ENCODE measurements around the gene AMER2.

The AMER2 gene

DNA sequence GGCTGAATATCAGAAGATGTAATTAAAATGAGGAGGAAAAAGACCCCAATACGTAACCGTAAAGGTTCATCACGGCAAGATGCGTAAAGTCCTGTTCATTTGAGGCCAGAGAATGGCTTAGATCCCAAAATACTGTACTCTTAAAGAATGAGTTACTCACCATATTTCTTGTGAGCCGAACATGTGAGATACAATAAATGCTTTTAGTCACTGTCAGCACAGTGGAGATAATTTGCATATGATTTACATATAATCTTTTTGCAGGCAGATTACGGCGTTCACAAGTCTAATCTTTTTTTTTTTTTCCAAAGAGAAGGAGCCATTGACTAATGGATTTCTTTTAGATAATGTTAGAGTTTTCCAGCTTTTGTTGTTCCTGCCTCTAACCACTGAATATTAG lies 28.4 kb downstream of the AMER2 start:
- Histone ChIP-seq H3K79me1 (ENCODE audit: low read length) (no peaks in the 10 kb centered on the region), H2AK5ac (ENCODE audit: low read length) (no peak overlapping the region), H3K4me1 (ENCODE audit: control insufficient read depth, low read depth, low read length) (no peaks in the 10 kb centered on the region), H3K9ac (ENCODE audit: low read length) (no peak overlapping the region), H3K36me3 (ENCODE audit: control insufficient read depth, insufficient read depth, low read length) (no peaks in the 10 kb centered on the region), H3K27me3 (ENCODE audit: insufficient read depth, low read length, poor library complexity) (no peaks in the 10 kb centered on the region), H2BK120ac (ENCODE audit: low read depth, low read length) (no peak overlapping the region), H3K79me2 (ENCODE audit: control insufficient read depth, insufficient read depth, low read length) (no peaks in the 10 kb centered on the region), H3K4me3 (ENCODE audit: low read length) (no peak overlapping the region), H3K56ac (ENCODE audit: low read length) (no peak overlapping the region), H3K27ac (ENCODE audit: low read depth, low read length) (no peak overlapping the region), H4K8ac (ENCODE audit: low read depth, low read length) (no peak overlapping the region), H3K18ac (ENCODE audit: low read length) (no peak overlapping the region), H2BK15ac (replicated peaks; ENCODE audit: low read depth) (no peak overlapping the region), H3K23ac (ENCODE audit: low read length) (no peak overlapping the region), H3K4ac (ENCODE audit: low read depth, low read length) (no peak overlapping the region), H3K4me2 (ENCODE audit: low read length) (no peak overlapping the region), H4K5ac (ENCODE audit: low read length) (no peak overlapping the region), H2BK5ac (ENCODE audit: low read length) (no peak overlapping the region)
- WGBS (ENCODE audit: extremely low coverage, insufficient coverage, low lambda C conversion rate), result no CpG with 5 or more reads among the region's 7 CpGs
- no peak for DNase-seq

DNA sequence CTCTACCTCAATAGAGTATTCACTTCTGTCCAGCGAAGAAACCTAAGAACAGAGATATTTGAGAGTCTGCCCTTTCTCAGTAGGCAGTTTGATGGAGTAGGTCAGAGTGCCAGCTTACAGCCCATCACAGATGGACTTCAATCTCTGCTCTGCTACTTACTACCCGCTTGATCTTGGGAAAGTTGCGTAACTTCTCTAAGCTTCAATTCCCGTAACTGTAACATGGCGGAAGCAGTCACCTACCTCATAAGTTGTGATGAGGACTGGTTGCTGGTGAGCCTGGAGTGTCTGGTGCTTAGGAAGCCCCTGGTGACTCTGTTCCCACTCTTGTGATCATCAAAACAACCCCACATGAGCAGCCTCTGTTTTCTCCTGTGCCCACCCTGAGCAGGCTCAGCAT lies 31.0 kb downstream of the AMER2 start:
- H2BK15ac ChIP-seq (replicated peaks; ENCODE audit: low read depth), result no peak overlapping the region
- no peak overlapping the region for H2BK120ac ChIP-seq (ENCODE audit: low read depth, low read length)
- no peak overlapping the region for H3K4me2 ChIP-seq (ENCODE audit: low read length)

DNA sequence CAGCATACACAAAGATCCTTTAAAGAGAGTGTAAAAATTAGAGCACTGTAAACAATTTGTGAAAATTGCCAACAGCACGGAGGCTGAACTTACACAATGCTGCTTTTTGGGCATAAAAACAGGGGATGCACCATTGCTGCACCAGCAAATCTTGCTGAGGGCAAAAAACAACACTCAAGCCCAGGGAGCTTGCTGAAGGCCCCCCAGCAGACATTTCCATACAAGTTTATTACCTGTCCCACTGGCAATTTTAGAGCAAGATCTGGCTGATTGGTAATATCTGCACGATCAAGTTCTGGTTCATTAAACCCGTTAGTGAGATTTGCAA lies 34.3 kb downstream of the AMER2 start:
- Histone ChIP-seq H2BK15ac (replicated peaks; ENCODE audit: low read depth) (no peak overlapping the region), H3K9ac (ENCODE audit: low read length) (no peak overlapping the region), H3K36me3 (ENCODE audit: control insufficient read depth, insufficient read depth, low read length) (no peaks in the 10 kb centered on the region), H3K4me2 (ENCODE audit: low read length) (no peak overlapping the region), H3K4me1 (ENCODE audit: control insufficient read depth, low read depth, low read length) (peaks cover 5% of the 10 kb centered on the region), H2BK5ac (ENCODE audit: low read length) (no peak overlapping the region), H4K8ac (ENCODE audit: low read depth, low read length) (no peak overlapping the region), H3K23ac (ENCODE audit: low read length) (no peak overlapping the region), H2BK120ac (ENCODE audit: low read depth, low read length) (no peak overlapping the region), H3K27ac (ENCODE audit: low read depth, low read length) (no peak overlapping the region), H3K79me2 (ENCODE audit: control insufficient read depth, insufficient read depth, low read length) (no peaks in the 10 kb centered on the region), H3K27me3 (ENCODE audit: insufficient read depth, low read length, poor library complexity) (no peaks in the 10 kb centered on the region), H3K79me1 (ENCODE audit: low read length) (no peaks in the 10 kb centered on the region), H4K5ac (ENCODE audit: low read length) (no peak overlapping the region), H3K4ac (ENCODE audit: low read depth, low read length) (peak overlapping the region; percentile 60), H3K4me3 (ENCODE audit: low read length) (no peak overlapping the region), H3K56ac (ENCODE audit: low read length) (no peak overlapping the region), H2AK5ac (ENCODE audit: low read length) (no peak overlapping the region), H3K18ac (ENCODE audit: low read length) (peak overlapping the region; percentile 44)
- DNase-seq, result no peak
- WGBS (ENCODE audit: extremely low coverage, insufficient coverage, low lambda C conversion rate), result no CpG with 5 or more reads among the region's 3 CpGs

More for the DNA sequence above, 31.0 kb downstream of the AMER2 start:
- no peaks in the 10 kb centered on the region for H3K36me3 ChIP-seq (ENCODE audit: control insufficient read depth, insufficient read depth, low read length)
- H2AK5ac ChIP-seq (ENCODE audit: low read length), result no peak overlapping the region
- no peak overlapping the region for H4K8ac ChIP-seq (ENCODE audit: low read depth, low read length)
- DNase-seq, result no peak
- H3K4me1 ChIP-seq (ENCODE audit: control insufficient read depth, low read depth, low read length), result peaks cover 5% of the 10 kb centered on the region
- H3K23ac ChIP-seq (ENCODE audit: low read length), result no peak overlapping the region
- no peak overlapping the region for H3K4ac ChIP-seq (ENCODE audit: low read depth, low read length)
- no peak overlapping the region for H3K18ac ChIP-seq (ENCODE audit: low read length)
- H3K27me3 ChIP-seq (ENCODE audit: insufficient read depth, low read length, poor library complexity), result no peaks in the 10 kb centered on the region
- H3K27ac ChIP-seq (ENCODE audit: low read depth, low read length), result no peak overlapping the region
- no peak overlapping the region for H2BK5ac ChIP-seq (ENCODE audit: low read length)
- no peaks in the 10 kb centered on the region for H3K79me2 ChIP-seq (ENCODE audit: control insufficient read depth, insufficient read depth, low read length)
- no peak overlapping the region for H3K9ac ChIP-seq (ENCODE audit: low read length)
- H3K4me3 ChIP-seq (ENCODE audit: low read length), result no peak overlapping the region
- no peak overlapping the region for H4K5ac ChIP-seq (ENCODE audit: low read length)
- H3K79me1 ChIP-seq (ENCODE audit: low read length), result no peaks in the 10 kb centered on the region
- H3K56ac ChIP-seq (ENCODE audit: low read length), result no peak overlapping the region
- WGBS (ENCODE audit: extremely low coverage, insufficient coverage, low lambda C conversion rate), result no CpG with 5 or more reads among the region's 5 CpGs

DNA sequence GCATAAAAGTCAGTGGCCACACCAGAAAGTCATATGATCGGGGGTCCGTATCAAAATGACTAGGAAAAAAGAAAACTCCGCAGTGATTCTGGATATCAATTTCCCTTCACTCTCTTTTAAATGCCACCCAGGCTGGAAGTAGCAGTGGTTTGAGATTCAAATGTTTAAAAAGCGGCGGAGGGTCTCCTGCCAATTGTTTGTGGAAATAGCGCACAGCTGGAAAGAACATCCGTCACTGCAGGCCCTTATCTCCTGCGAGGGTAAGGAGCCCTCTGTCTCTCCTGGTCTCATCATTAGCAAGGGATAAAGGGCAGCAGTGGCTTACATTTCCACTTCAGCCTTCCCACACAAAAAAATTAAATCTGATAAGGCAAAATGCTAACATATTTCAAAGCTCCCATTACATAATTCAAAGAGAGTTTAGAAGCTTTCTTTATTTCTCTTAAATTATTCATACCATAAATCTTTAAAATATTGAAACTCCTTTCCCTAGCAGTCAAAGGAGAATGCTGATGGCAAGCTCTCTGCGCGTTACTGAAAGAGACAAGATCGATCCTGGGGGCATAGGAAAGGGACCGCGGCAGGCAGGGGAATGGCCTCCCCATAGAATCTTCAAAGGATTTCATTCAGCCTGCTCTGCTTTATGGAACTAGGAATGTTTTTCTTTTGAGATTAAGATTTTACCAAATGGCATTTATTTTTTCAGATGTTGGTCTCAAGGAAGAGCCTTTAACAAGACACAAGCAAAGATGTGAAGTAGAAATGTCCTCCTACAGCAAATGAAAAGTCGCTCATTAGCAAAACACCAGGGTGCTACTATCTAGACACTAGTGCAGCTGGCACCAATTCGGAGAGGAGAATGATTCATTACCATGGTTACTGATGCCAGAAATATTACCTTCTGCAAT lies 35.0 kb downstream of the AMER2 start:
- no peak overlapping the region for H3K23ac ChIP-seq (ENCODE audit: low read length)
- H3K4me3 ChIP-seq (ENCODE audit: low read length), result no peak overlapping the region
- H3K4ac ChIP-seq (ENCODE audit: low read depth, low read length), result no peak overlapping the region
- H3K27me3 ChIP-seq (ENCODE audit: insufficient read depth, low read length, poor library complexity), result no peaks in the 10 kb centered on the region
- no CpG with 5 or more reads among the region's 15 CpGs for WGBS (ENCODE audit: extremely low coverage, insufficient coverage, low lambda C conversion rate)
- DNase-seq, result peak; percentile 86
- no peak overlapping the region for H2BK15ac ChIP-seq (replicated peaks; ENCODE audit: low read depth)
- peaks cover 5% of the 10 kb centered on the region for H3K4me1 ChIP-seq (ENCODE audit: control insufficient read depth, low read depth, low read length)
- H2BK5ac ChIP-seq (ENCODE audit: low read length), result no peak overlapping the region
- no peaks in the 10 kb centered on the region for H3K79me1 ChIP-seq (ENCODE audit: low read length)
- no peaks in the 10 kb centered on the region for H3K79me2 ChIP-seq (ENCODE audit: control insufficient read depth, insufficient read depth, low read length)
- H2AK5ac ChIP-seq (ENCODE audit: low read length), result no peak overlapping the region
- H3K27ac ChIP-seq (ENCODE audit: low read depth, low read length), result peak overlapping the region; percentile 58
- H4K5ac ChIP-seq (ENCODE audit: low read length), result no peak overlapping the region
- H3K18ac ChIP-seq (ENCODE audit: low read length), result peak overlapping the region; percentile 78
- H3K36me3 ChIP-seq (ENCODE audit: control insufficient read depth, insufficient read depth, low read length), result no peaks in the 10 kb centered on the region
- H3K4me2 ChIP-seq (ENCODE audit: low read length), result no peak overlapping the region
- peak overlapping the region; percentile 26 for H3K56ac ChIP-seq (ENCODE audit: low read length)
- no peak overlapping the region for H2BK120ac ChIP-seq (ENCODE audit: low read depth, low read length)
- H3K9ac ChIP-seq (ENCODE audit: low read length), result no peak overlapping the region
- no peak overlapping the region for H4K8ac ChIP-seq (ENCODE audit: low read depth, low read length)

DNA sequence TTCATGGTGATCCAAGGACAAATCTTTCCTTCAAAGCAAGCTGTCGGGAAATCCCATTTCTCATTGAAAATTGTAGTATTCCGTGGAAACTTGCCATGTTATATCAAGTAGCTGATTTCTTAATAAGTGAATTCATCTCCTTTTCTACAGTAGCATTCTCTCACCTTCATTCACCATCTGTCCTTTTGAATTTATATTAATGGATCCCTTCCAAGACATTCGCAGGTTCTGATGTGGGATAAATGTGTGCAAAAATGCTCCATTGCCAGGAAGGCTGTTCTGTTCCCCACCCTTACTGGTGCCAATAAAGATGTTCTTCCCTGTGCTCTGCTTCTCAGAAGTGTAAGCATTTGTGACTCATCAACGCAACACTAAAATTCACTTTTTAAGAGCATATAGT lies 36.2 kb downstream of the AMER2 start:
- Histone ChIP-seq H2BK5ac (ENCODE audit: low read length) (no peak overlapping the region), H3K79me1 (ENCODE audit: low read length) (no peaks in the 10 kb centered on the region), H4K5ac (ENCODE audit: low read length) (no peak overlapping the region), H3K27me3 (ENCODE audit: insufficient read depth, low read length, poor library complexity) (no peaks in the 10 kb centered on the region), H2AK5ac (ENCODE audit: low read length) (no peak overlapping the region), H3K4me3 (ENCODE audit: low read length) (no peak overlapping the region), H3K79me2 (ENCODE audit: control insufficient read depth, insufficient read depth, low read length) (no peaks in the 10 kb centered on the region), H3K27ac (ENCODE audit: low read depth, low read length) (no peak overlapping the region), H3K18ac (ENCODE audit: low read length) (no peak overlapping the region), H2BK120ac (ENCODE audit: low read depth, low read length) (no peak overlapping the region), H4K8ac (ENCODE audit: low read depth, low read length) (no peak overlapping the region), H3K4me1 (ENCODE audit: control insufficient read depth, low read depth, low read length) (peaks cover 5% of the 10 kb centered on the region), H3K4ac (ENCODE audit: low read depth, low read length) (no peak overlapping the region), H2BK15ac (replicated peaks; ENCODE audit: low read depth) (no peak overlapping the region), H3K4me2 (ENCODE audit: low read length) (no peak overlapping the region), H3K56ac (ENCODE audit: low read length) (no peak overlapping the region), H3K9ac (ENCODE audit: low read length) (no peak overlapping the region), H3K36me3 (ENCODE audit: control insufficient read depth, insufficient read depth, low read length) (no peaks in the 10 kb centered on the region), H3K23ac (ENCODE audit: low read length) (no peak overlapping the region)
- no peak for DNase-seq
- no CpG with 5 or more reads among the region's 4 CpGs for WGBS (ENCODE audit: extremely low coverage, insufficient coverage, low lambda C conversion rate)
